Hepatocyte (in vitro differentiated cells): ENCODE measurements around the gene NGLY1. TPM values are rescaled to one million over a fixed set of nuclear protein-coding genes. Genes with fewer than 3 reads are reported as not detected.

ENCODE experiments used
- DNase-seq: peaks from one replicate; pipeline ENCODE4 v3.0.0-alpha.2; 2016; ENCODE audit warnings: low spot score
- H2AFZ ChIP-seq: fragments of 200-600 bp; sonication (generic); 2 replicates; pipeline ENCODE4 v1.6.0; 2016; ENCODE audit warnings: antibody characterized with exemption, mild to moderate bottlenecking
- H3K27ac ChIP-seq: fragments of 200-600 bp; sonication (generic); 2 replicates; pipeline ENCODE4 v1.5.1; 2016; ENCODE audit warnings: mild to moderate bottlenecking
- H3K27me3 ChIP-seq: fragments of 200-600 bp; sonication (generic); 2 replicates; pipeline ENCODE4 v1.6.1; 2016
- H3K36me3 ChIP-seq: fragments of 200-600 bp; sonication (generic); replicated peaks from 2 replicates; pipeline ENCODE4 v1.5.1; 2016; ENCODE audit warnings: low read depth; ENCODE audit not compliant: insufficient read depth
- H3K4me1 ChIP-seq: fragments of 200-600 bp; sonication (generic); 2 replicates; pipeline ENCODE4 v1.5.1; 2016; ENCODE audit warnings: mild to moderate bottlenecking, moderate library complexity; ENCODE audit not compliant: insufficient read depth
- H3K4me2 ChIP-seq: fragments of 200-600 bp; sonication (generic); 2 replicates; pipeline ENCODE4 v1.6.0; 2016
- H3K4me3 ChIP-seq: fragments of 200-600 bp; sonication (generic); 2 replicates; pipeline ENCODE4 v1.5.1; 2016; ENCODE audit warnings: mild to moderate bottlenecking
- H3K79me2 ChIP-seq: fragments of 200-600 bp; sonication (generic); 2 replicates; pipeline ENCODE4 v1.6.0; 2017; ENCODE audit warnings: mild to moderate bottlenecking
- H3K9me2 ChIP-seq: fragments of 200-600 bp; sonication (generic); replicated peaks from 2 replicates; pipeline ENCODE4 v1.6.0; 2017; ENCODE audit warnings: mild to moderate bottlenecking; ENCODE audit not compliant: insufficient read depth
- H3K9me3 ChIP-seq: fragments of 200-600 bp; sonication (generic); 2 replicates; pipeline ENCODE4 v1.5.1; 2016; ENCODE audit warnings: low read depth, mild to moderate bottlenecking
- H4K20me1 ChIP-seq: fragments of 200-600 bp; sonication (generic); 2 replicates; pipeline ENCODE4 v1.6.0; 2016; ENCODE audit warnings: mild to moderate bottlenecking; ENCODE audit not compliant: insufficient read depth, poor library complexity, severe bottlenecking
- CTCF ChIP-seq: fragments of 200-600 bp; sonication (generic); IDR thresholded peaks from 2 replicates; pipeline ENCODE4 v1.5.1; 2016; ENCODE audit warnings: antibody characterized with exemption, mild to moderate bottlenecking; ENCODE audit not compliant: poor library complexity
- EZH2 ChIP-seq: fragments of 200-600 bp; sonication (generic); IDR thresholded peaks from 2 replicates; pipeline ENCODE4 v1.6.1; 2016; ENCODE audit warnings: antibody characterized with exemption, mild to moderate bottlenecking, borderline replicate concordance
- EZH2phosphoT487 ChIP-seq: fragments of 200-600 bp; sonication (generic); IDR thresholded peaks from one replicate; pipeline ENCODE4 v1.6.1; 2018; ENCODE audit warnings: antibody characterized with exemption, mild to moderate bottlenecking, low read depth, moderate library complexity; ENCODE audit not compliant: unreplicated experiment, severe bottlenecking
- WGBS: methylation state at CpG from one replicate; pipeline ENCODE4 v1.1.6; 2016; ENCODE audit warnings: low lambda C conversion rate; ENCODE audit errors: missing lambda C conversion rate; 5-methylcytosine and 5-hydroxymethylcytosine counted together
- polyA plus RNA-seq: library from polyadenylated mRNA; unstranded; fragments of >200 nt; fragmentation: Nextera tagmentation; extraction: Ambion mirVana; gene quantifications from 2 replicates; pipeline ENCODE4 v1.2.1, GENCODE V29; 2016
- total RNA-seq: library from RNA; depleted of rRNA; stranded (reverse); fragments of >200 nt; gene quantifications from 2 replicates; pipeline ENCODE4 v1.2.3, GENCODE V29; 2014

The NGLY1 gene
- total and polyA plus RNA-seq, 2 experiments from 2014 or later = 32.7 to 34.7 TPM

- Histone ChIP-seq H3K4me3 (no peak overlapping the region), H3K27me3 (no peaks in the 10 kb centered on the region), H3K36me3 (no peaks in the 10 kb centered on the region), H3K79me2 (no peaks in the 10 kb centered on the region), H3K9me3 (no peaks in the 10 kb centered on the region), H3K9me2 (no peaks in the 10 kb centered on the region), H2AFZ (no peak overlapping the region), H3K4me2 (no peak overlapping the region), H3K4me1 (peaks cover 3% of the 10 kb centered on the region), H4K20me1 (no peaks in the 10 kb centered on the region), H3K27ac (no peak overlapping the region)
- TF ChIP-seq EZH2phosphoT487 (no peak), EZH2 (no peak)
- 85% methylated on average over 2 of the region's 2 CpGs for WGBS
- no peak for DNase-seq
Measured at GRCh38 chr3:25690768-25691533, 92.3 kb downstream of the NGLY1 start.

DNA sequence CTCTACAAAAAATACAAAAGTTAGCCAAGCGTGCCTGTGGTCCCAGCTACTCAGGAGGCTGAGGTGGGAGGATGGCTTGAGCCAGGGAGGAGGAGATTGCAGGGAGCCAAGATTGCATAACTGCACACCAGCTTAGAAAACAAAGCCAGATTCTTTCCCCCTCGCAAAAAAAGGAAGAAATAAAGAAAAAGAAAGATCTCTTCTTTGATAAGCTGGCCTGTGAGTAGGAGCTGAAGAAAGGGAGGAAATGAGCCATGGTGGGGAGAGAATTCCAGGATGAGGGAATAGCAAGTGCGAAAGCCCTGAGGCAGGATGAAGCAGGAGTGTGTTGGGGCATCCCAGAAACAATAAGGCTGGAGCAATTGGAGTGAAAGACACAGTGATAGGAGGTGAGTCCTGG lies 94.0 kb downstream of the NGLY1 start:
- no peaks in the 10 kb centered on the region for H3K79me2 ChIP-seq
- H3K4me1 ChIP-seq = peaks cover 3% of the 10 kb centered on the region
- 78% methylated on average over 3 of the region's 3 CpGs for WGBS
- no peaks in the 10 kb centered on the region for H3K9me3 ChIP-seq
- no peaks in the 10 kb centered on the region for H4K20me1 ChIP-seq
- no peak for TF ChIP-seq EZH2phosphoT487
- TF ChIP-seq EZH2 = no peak
- TF ChIP-seq CTCF = no peak
- H3K4me3 ChIP-seq = no peak overlapping the region
- no peaks in the 10 kb centered on the region for H3K9me2 ChIP-seq
- no peak overlapping the region for H2AFZ ChIP-seq
- H3K27ac ChIP-seq = no peak overlapping the region
- no peak for DNase-seq
- no peaks in the 10 kb centered on the region for H3K36me3 ChIP-seq
- H3K4me2 ChIP-seq = no peak overlapping the region
- H3K27me3 ChIP-seq = no peaks in the 10 kb centered on the region

DNA sequence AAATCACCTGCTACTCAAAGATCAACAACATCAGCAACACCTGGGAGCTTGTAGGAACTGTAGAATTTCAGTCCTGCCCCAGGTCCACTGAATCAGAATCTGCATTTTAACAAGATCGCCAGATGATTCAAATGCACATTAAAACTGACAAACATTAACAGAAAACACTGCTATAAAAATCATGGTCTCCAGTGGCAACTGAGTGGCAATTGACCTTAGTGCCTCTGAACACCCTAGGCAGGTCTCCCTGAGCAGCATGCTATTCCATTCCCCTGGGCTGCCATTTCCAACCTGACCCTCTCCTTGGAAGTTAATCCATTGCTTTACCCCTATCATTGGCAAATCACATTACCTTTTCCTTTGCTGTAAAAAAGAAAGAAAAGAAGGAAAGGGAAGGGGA lies 95.5 kb downstream of the NGLY1 start:
- TF ChIP-seq CTCF (no peak), EZH2 (no peak), EZH2phosphoT487 (no peak)
- Histone ChIP-seq H3K27me3 (no peaks in the 10 kb centered on the region), H3K4me1 (peaks cover 3% of the 10 kb centered on the region), H3K36me3 (no peaks in the 10 kb centered on the region), H3K4me2 (no peak overlapping the region), H3K9me2 (no peaks in the 10 kb centered on the region), H3K79me2 (no peaks in the 10 kb centered on the region), H2AFZ (no peak overlapping the region), H3K27ac (no peak overlapping the region), H3K4me3 (no peak overlapping the region), H4K20me1 (no peaks in the 10 kb centered on the region), H3K9me3 (no peaks in the 10 kb centered on the region)
- WGBS = 88% methylated on average over 1 of the region's 1 CpG
- DNase-seq = no peak

- no peaks in the 10 kb centered on the region for H3K36me3 ChIP-seq
- H3K4me2 ChIP-seq = no peak overlapping the region
- no peaks in the 10 kb centered on the region for H3K9me3 ChIP-seq
- H2AFZ ChIP-seq = no peak overlapping the region
- no peak overlapping the region for H3K27ac ChIP-seq
- H3K27me3 ChIP-seq = no peaks in the 10 kb centered on the region
- H3K4me3 ChIP-seq = no peak overlapping the region
- H3K9me2 ChIP-seq = no peaks in the 10 kb centered on the region
- no peak for DNase-seq
- no peaks in the 10 kb centered on the region for H3K4me1 ChIP-seq
- TF ChIP-seq CTCF (no peak), EZH2 (no peak), EZH2phosphoT487 (no peak)
- no peaks in the 10 kb centered on the region for H4K20me1 ChIP-seq
- H3K79me2 ChIP-seq = no peaks in the 10 kb centered on the region
- WGBS = 97% methylated on average over 23 of the region's 23 CpGs
Measured at GRCh38 chr3:25686766-25687165, 96.5 kb downstream of the NGLY1 start.
